ENCODE measurements around the gene ETFBKMT. TPM values are rescaled to one million over a fixed set of nuclear protein-coding genes. Genes with fewer than 3 reads are reported as not detected.

The ETFBKMT gene, protein sequence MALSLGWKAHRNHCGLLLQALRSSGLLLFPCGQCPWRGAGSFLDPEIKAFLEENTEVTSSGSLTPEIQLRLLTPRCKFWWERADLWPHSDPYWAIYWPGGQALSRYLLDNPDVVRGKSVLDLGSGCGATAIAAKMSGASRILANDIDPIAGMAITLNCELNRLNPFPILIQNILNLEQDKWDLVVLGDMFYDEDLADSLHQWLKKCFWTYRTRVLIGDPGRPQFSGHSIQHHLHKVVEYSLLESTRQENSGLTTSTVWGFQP
- total RNA-seq = under 1 TPM; 0.38 to 0.92 TPM
- 1.0 TPM for polyA plus RNA-seq (2013, experiment 1 of 2)
- polyA plus RNA-seq (2013, experiment 2 of 2) = 1.8 TPM
- total RNA-seq = 0.14 to 5.6 (median 1.9) reads per million in 172 experiments

DNA sequence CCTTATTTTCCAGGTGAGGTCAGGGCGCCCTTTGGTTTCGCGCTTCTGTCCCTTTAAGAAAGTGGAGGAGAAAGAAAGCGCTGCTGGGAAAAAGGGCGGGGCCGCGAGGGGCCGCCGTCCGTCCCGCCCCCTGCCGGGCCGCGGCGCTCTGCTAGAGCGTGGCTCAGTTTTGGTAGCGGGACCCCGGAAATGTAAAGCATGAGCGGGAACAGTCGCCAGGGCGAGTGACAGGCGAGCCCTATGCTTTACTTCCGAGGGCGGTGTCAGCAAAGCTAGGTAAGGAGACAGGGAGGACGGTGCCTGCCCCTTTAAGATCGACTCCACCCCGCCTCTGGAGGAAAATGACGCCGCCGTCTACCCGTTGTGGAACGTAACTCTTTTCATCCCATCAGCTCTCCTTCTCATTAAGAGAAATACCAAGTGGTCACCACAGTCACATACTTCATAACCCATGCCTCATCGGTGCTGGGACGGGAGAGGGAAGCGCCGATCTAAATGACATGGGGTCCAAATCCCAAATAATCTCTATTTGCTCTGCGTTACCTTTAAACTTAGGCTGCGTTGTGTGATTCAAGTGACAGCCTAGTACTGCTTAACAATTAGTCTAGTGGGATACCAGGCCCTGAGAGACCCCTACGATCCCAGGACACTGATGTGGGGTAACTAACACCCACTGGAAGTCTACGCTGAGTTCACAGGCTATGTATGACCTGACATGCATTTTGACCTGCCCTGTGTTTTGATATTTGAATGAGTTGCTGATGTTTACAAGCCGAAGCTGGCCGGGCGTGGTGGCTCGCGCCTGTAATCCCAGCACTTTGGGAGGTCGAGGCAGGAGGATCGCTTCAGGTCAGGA, at the start of gene ETFBKMT:
ETFBKMT (plus strand) TSS at position 602 of the 856 bp plus-strand sequence. CDS start 2,266 bp downstream, outside the sequence.
- DNase-seq (peak; percentile 83 to 97 (median 90)), ATAC-seq (ENCODE audit: poor library complexity) (peak; percentile 97)
- H3K9me3 Mint-ChIP-seq = no peaks in the 10 kb centered on the region
- peak within 1 kb of the TSS; percentile 97 for H3K27ac Mint-ChIP-seq
- ChIA-PET POLR2A (interaction anchor here (0.7 to 4.4 kb wide), 16 partner anchors 23 to 1096 kb away, joined by 3 to 52 read pairs (median 4); partner anchors contain the start of genes AMN1, RESF1, SINHCAF and YARS2), CTCF (interaction anchor here (1.0 to 2.0 kb wide), 4 partner anchors 23 to 304 kb away, joined by 3 to 5 read pairs (median 5); partner anchors contain the start of genes AMN1 and RESF1)
- peaks cover 12% of the 10 kb centered on the region for H3K4me1 ChIP-seq (ENCODE audit: insufficient read depth, low read length)
- intact Hi-C loops (cut with DNase I, micrococcal nuclease) = loop anchor here (1.0 to 10.0 kb wide), 14 partner anchors 23 to 1095 kb away; partner anchors contain the start of genes AMN1 (in 1 of the 2), BICD1 (in 1 of the 2), CAPRIN2 (in 1 of the 2) and DNM1L (in 1 of the 2)
- H3K4me1 Mint-ChIP-seq (ENCODE audit: low read depth) = peaks cover 19% of the 10 kb centered on the region
- no peaks in the 10 kb centered on the region for H3K9me3 ChIP-seq (ENCODE audit: control insufficient read depth in 1 of 2, insufficient read depth in 1 of 2, low read length in 2 of 2)
- no peaks in the 10 kb centered on the region for H3K27me3 ChIP-seq (ENCODE audit: control insufficient read depth in 1 of 2, insufficient read depth in 2 of 2, low read length in 2 of 2)
- peak within 1 kb of the TSS; percentile 99 for H3K4me3 Mint-ChIP-seq
- H3K4me3 ChIP-seq (ENCODE audit: low read length) = peak within 1 kb of the TSS; percentile 68
- no peaks in the 10 kb centered on the region for H3K36me3 ChIP-seq (ENCODE audit: insufficient read depth, low read length)
- H3K36me3 Mint-ChIP-seq (ENCODE audit: low read depth) = peaks cover 4% of the 10 kb centered on the region
- no peaks in the 10 kb centered on the region for H3K27me3 Mint-ChIP-seq
- TF ChIP-seq, protein P1, sequence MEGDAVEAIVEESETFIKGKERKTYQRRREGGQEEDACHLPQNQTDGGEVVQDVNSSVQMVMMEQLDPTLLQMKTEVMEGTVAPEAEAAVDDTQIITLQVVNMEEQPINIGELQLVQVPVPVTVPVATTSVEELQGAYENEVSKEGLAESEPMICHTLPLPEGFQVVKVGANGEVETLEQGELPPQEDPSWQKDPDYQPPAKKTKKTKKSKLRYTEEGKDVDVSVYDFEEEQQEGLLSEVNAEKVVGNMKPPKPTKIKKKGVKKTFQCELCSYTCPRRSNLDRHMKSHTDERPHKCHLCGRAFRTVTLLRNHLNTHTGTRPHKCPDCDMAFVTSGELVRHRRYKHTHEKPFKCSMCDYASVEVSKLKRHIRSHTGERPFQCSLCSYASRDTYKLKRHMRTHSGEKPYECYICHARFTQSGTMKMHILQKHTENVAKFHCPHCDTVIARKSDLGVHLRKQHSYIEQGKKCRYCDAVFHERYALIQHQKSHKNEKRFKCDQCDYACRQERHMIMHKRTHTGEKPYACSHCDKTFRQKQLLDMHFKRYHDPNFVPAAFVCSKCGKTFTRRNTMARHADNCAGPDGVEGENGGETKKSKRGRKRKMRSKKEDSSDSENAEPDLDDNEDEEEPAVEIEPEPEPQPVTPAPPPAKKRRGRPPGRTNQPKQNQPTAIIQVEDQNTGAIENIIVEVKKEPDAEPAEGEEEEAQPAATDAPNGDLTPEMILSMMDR (IDR thresholded peaks at IDR 0.05) = no peak
- peak within 1 kb of the TSS; percentile 68 to 91 for H3K27ac ChIP-seq (ENCODE audit: low read depth in 1 of 2, low read length in 2 of 2)

DNA sequence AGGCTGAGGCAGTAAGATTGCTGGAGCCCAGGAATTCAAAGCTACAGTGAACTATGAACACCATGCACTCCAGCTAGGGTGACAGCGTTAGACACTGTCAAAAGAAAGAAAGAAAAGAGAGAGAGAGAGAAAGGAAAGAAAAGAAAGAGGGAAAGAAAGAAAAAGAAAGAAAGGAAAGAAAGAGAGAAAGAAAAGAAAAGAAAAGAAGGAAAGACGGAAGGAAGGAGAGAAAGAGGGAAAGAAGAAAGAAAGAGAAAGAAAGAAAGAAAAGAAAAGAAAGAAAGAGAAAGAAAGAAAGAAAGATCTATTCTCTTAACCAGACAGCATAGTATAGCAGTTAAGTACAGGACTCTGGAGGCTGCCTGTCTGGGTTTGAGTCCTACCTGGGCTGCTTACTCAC, 46.7 kb upstream of the ETFBKMT start:
- H3K4me3 Mint-ChIP-seq = no peak overlapping the region
- TF ChIP-seq, protein P1 (IDR thresholded peaks at IDR 0.05) = no peak
- no peak overlapping the region for H3K4me3 ChIP-seq (ENCODE audit: low read length)
- no peaks in the 10 kb centered on the region for H3K4me1 Mint-ChIP-seq (ENCODE audit: low read depth)
- H3K36me3 Mint-ChIP-seq (ENCODE audit: low read depth) = peaks cover 4% of the 10 kb centered on the region
- POLR2A ChIA-PET = no interaction called here
- H3K9me3 Mint-ChIP-seq = peaks cover 2% of the 10 kb centered on the region
- CTCF ChIA-PET = no interaction called here
- peaks cover 8 to 18% of the 10 kb centered on the region in 2 experiments for H3K9me3 ChIP-seq (ENCODE audit: control insufficient read depth in 1 of 2, insufficient read depth in 1 of 2, low read length in 2 of 2)
- peaks cover 0 to 1% of the 10 kb centered on the region in 2 experiments for H3K27me3 ChIP-seq (ENCODE audit: control insufficient read depth in 1 of 2, insufficient read depth in 2 of 2, low read length in 2 of 2)
- H3K4me1 ChIP-seq (ENCODE audit: insufficient read depth, low read length) = no peaks in the 10 kb centered on the region
- H3K27me3 Mint-ChIP-seq = peaks cover 3% of the 10 kb centered on the region
- ATAC-seq (ENCODE audit: poor library complexity) (no peak), DNase-seq (no peak)
- no peak overlapping the region for H3K27ac ChIP-seq (ENCODE audit: low read depth in 1 of 2, low read length in 2 of 2)
- H3K36me3 ChIP-seq (ENCODE audit: insufficient read depth, low read length) = no peaks in the 10 kb centered on the region
- intact Hi-C loops (cut with DNase I, micrococcal nuclease) = no loop called here
- H3K27ac Mint-ChIP-seq = no peak overlapping the region

DNA sequence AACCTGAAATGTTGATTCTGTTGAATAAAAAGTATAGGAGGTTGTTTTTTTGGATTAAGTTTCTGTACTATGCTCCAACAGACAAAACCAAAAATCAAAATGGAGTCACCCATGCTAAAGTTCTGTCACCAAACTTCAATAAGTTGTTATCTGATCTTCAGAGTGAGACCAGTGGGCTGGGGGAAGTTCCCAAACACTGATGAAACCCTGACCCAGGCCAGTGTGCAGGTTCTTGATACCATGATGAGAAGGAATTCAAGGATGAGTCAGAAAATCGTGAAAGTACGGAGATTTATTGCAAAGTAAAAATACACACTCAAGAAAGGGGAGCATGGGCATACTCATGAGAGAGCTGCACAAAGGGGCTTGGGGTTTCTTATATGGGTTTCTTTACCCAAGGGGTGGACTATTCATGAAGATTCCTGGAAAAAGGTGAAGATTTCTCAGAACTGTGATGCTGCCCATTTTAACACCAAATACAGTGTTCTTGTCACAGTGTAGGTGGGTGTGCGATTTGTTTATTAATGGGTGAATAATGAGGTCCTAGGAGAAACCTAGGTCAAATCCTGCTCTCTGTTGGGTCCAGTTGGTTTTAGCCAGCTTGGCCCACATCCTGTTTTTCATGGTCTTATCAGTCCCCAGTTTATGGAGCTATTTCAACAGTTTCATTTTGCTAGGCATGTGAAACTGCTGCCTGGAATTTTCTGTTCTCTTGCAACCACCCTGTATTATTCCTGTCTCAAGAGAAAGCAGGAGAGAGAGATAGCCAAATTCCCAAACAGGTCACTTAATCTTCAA, 41.1 kb upstream of the ETFBKMT start:
- ATAC-seq (ENCODE audit: poor library complexity) (no peak), DNase-seq (no peak)
- Histone ChIP-seq H3K4me1 (ENCODE audit: insufficient read depth, low read length) (no peaks in the 10 kb centered on the region), H3K36me3 (ENCODE audit: insufficient read depth, low read length) (no peaks in the 10 kb centered on the region), H3K9me3 (ENCODE audit: control insufficient read depth in 1 of 2, insufficient read depth in 1 of 2, low read length in 2 of 2) (no peaks in the 10 kb centered on the region), H3K4me3 (ENCODE audit: low read length) (no peak overlapping the region), H3K27ac (ENCODE audit: low read depth in 1 of 2, low read length in 2 of 2) (no peak overlapping the region), H3K27me3 (ENCODE audit: control insufficient read depth in 1 of 2, insufficient read depth in 2 of 2, low read length in 2 of 2) (peaks cover 0 to 3% of the 10 kb centered on the region in 2 experiments)
- H3K4me1 Mint-ChIP-seq (ENCODE audit: low read depth) = no peaks in the 10 kb centered on the region
- H3K9me3 Mint-ChIP-seq = no peaks in the 10 kb centered on the region
- intact Hi-C loops (cut with DNase I, micrococcal nuclease) = no loop called here
- CTCF ChIA-PET = no interaction called here
- TF ChIP-seq, protein P1 (IDR thresholded peaks at IDR 0.05) = no peak
- no peak overlapping the region for H3K4me3 Mint-ChIP-seq
- H3K27me3 Mint-ChIP-seq = peaks cover 3% of the 10 kb centered on the region
- no peak overlapping the region for H3K27ac Mint-ChIP-seq
- POLR2A ChIA-PET = no interaction called here
- H3K36me3 Mint-ChIP-seq (ENCODE audit: low read depth) = no peaks in the 10 kb centered on the region

All from CD4-positive, alpha-beta T cell (primary cell).